Measurements from ENCODE around the gene NAPSA. TPM values are rescaled to one million over a fixed set of nuclear protein-coding genes. Genes with fewer than 3 reads are reported as not detected.

The NAPSA gene
- total and polyA plus RNA-seq, 10 of the 15 experiments (the other 5 are each of a cell fraction or from before 2014, with no cell fraction given), result 6.7 to 45.4 (median 17.1) TPM

- ChIA-PET RAD21 (ENCODE audit: unreplicated experiment) (interaction anchor here (1.5 kb wide), 1 partner anchor 18 kb away, joined by 7 read pairs; no protein-coding TSS in a partner anchor), CTCF (no interaction called here)
- peak overlapping the region; percentile 95 for H3K4me2 ChIP-seq (ENCODE audit: control insufficient read depth, insufficient read depth)
- no peak for TF ChIP-seq NFYB (IDR thresholded peaks at IDR 0.05; ENCODE audit: insufficient read depth, low read depth, low read length)
- peak; percentile 74; the same call in 1 of the 2 replicates for TF ChIP-seq HDGF (IDR thresholded peaks at IDR 0.05)
- TF ChIP-seq FOXK2 (IDR thresholded peaks at IDR 0.05), result no peak
- no peak for TF ChIP-seq PKNOX1 (IDR thresholded peaks at IDR 0.05)
- no peak for TF ChIP-seq CEBPZ (IDR thresholded peaks at IDR 0.05; ENCODE audit: low read depth, low read length)
- TF ChIP-seq ZBTB40 (IDR thresholded peaks at IDR 0.05; ENCODE audit: borderline replicate concordance), result 0 out of 2 replicates have a peak, but pooled peaks have one; percentile 30
- TF ChIP-seq TCF3 (IDR thresholded peaks at IDR 0.05; ENCODE audit: borderline replicate concordance, insufficient read depth, low read depth, low read length), result 0 out of 2 replicates have a peak, but pooled peaks have one; percentile 23
- TF ChIP-seq BHLHE40 (IDR thresholded peaks at IDR 0.05; ENCODE audit: borderline replicate concordance in 1 of 2, low read depth in 2 of 2, low read length in 1 of 2), result peak in 1 of 2 experiments; percentile 75; a peak in 2 of 4 replicates
- peak in 1 of 2 experiments; percentile 52; a peak in 1 of 3 replicates for TF ChIP-seq EGR1 (IDR thresholded peaks at IDR 0.05; ENCODE audit: borderline replicate concordance in 1 of 2, low read depth in 2 of 2, low read length in 2 of 2)
- TF ChIP-seq DPF2 (IDR thresholded peaks at IDR 0.05), result 0 out of 2 replicates have a peak, but pooled peaks have one; percentile 33
- no peak for TF ChIP-seq ZNF207 (IDR thresholded peaks at IDR 0.05; ENCODE audit: borderline replicate concordance)
- peak; percentile 50 for TF ChIP-seq NRF1 (conservative IDR thresholded peaks at IDR 0.05; ENCODE audit: low read depth, low read length)
- TF ChIP-seq IKZF1 (conservative IDR thresholded peaks at IDR 0.05), result peak; percentile 49
- TF ChIP-seq CBFB (IDR thresholded peaks at IDR 0.05; ENCODE audit: low read depth), result no peak
Measured at GRCh38 chr19:50330365-50331078, 34.9 kb downstream of the NAPSA start.

More at GRCh38 chr19:50330365-50331078, 34.9 kb downstream of the NAPSA start:
- Histone ChIP-seq H3K27me3 (replicated peaks in 1 of 2; ENCODE audit: control insufficient read depth in 2 of 2, insufficient read depth in 2 of 2, low read length in 1 of 2) (peaks cover 2 to 16% of the 10 kb centered on the region in 2 experiments; a peak in 3 of 4 replicates), H3K27ac (ENCODE audit: control insufficient read depth, insufficient read depth) (peak overlapping the region; percentile 61), H4K20me1 (ENCODE audit: control insufficient read depth, insufficient read depth) (no peaks in the 10 kb centered on the region), H3K36me3 (ENCODE audit: control insufficient read depth in 2 of 2, insufficient read depth in 2 of 2, low read length in 1 of 2) (peaks cover 5 to 8% of the 10 kb centered on the region in 2 experiments; a peak in 3 of 4 replicates), H2AFZ (ENCODE audit: control insufficient read depth, low read depth, low read length) (peak overlapping the region; percentile 50), H3K9ac (ENCODE audit: control insufficient read depth, insufficient read depth, low read length) (peak overlapping the region; percentile 52), H3K79me2 (ENCODE audit: control insufficient read depth, insufficient read depth, low read length) (no peaks in the 10 kb centered on the region), H3K4me1 (ENCODE audit: control insufficient read depth, insufficient read depth, low read length) (peaks cover 36% of the 10 kb centered on the region), H3K9me3 (replicated peaks; ENCODE audit: control insufficient read depth, insufficient read depth, low read length) (no peaks in the 10 kb centered on the region; the same call in 2 of the 3 replicates), H3K4me3 (peak overlapping the region; percentile 66)
- in situ Hi-C loops (cut with MboI), result loop anchor here (25.0 kb wide), 1 partner anchor 1032 kb away; the partner anchor contains the start of genes CLDND2, ETFB and NKG7
- WGBS (ENCODE audit: insufficient coverage, insufficient replicate concordance, low lambda C conversion rate, missing lambda C conversion rate), result under 1% methylated on average over 30 of the region's 48 CpGs
- no TSS peak for BruUV-seq (replicated peaks)
- intact Hi-C loops (cut with micrococcal nuclease; ENCODE audit: unreplicated experiment), result no loop called here
- ChIA-PET POLR2A (interaction anchor here (2.1 kb wide), 1 partner anchor 11 kb away, joined by 38 read pairs; no protein-coding TSS in a partner anchor), SMC1A (ENCODE audit: uncharacterized antibody, unreplicated experiment) (interaction anchor here (1.9 kb wide), 1 partner anchor 10 kb away, joined by 20 read pairs; no protein-coding TSS in a partner anchor)
- FAIRE-seq, result no peak
- DNase-seq (ENCODE audit: low read depth, low spot score), result no peak
- peak; percentile 71 for ATAC-seq

All from GM12878 (cell line).